ENCODE data around the gene ECHDC3.

The ECHDC3 gene

GRCh38 chr10:11798845-11799735 lies 56.9 kb downstream of the ECHDC3 start:
- peak; percentile 20 for DNase-seq (ENCODE audit: low read depth, low spot score)
- no peak overlapping the region for H3K4me3 ChIP-seq (ENCODE audit: low read length)

GRCh38 chr10:11799736-11800080 lies 57.5 kb downstream of the ECHDC3 start:
- no peak overlapping the region for H3K4me3 ChIP-seq (ENCODE audit: low read length)

GRCh38 chr10:11804336-11804735 lies 62.2 kb downstream of the ECHDC3 start:
- no peak overlapping the region for H3K4me3 ChIP-seq (ENCODE audit: low read length)
- DNase-seq (ENCODE audit: low read depth, low spot score): no peak

More at GRCh38 chr10:11799736-11800080, 57.5 kb downstream of the ECHDC3 start:
- DNase-seq (ENCODE audit: low read depth, low spot score): no peak

GRCh38 chr10:11805792-11806191 lies 63.6 kb downstream of the ECHDC3 start:
- no peak overlapping the region for H3K4me3 ChIP-seq (ENCODE audit: low read length)
- DNase-seq (ENCODE audit: low read depth, low spot score): no peak

GRCh38 chr10:11806706-11807105 lies 64.5 kb downstream of the ECHDC3 start:
- no peak overlapping the region for H3K4me3 ChIP-seq (ENCODE audit: low read length)
- DNase-seq (ENCODE audit: low read depth, low spot score): no peak

GRCh38 chr10:11808808-11809207 lies 66.6 kb downstream of the ECHDC3 start:
- H3K4me3 ChIP-seq (ENCODE audit: low read length): no peak overlapping the region
- DNase-seq (ENCODE audit: low read depth, low spot score): no peak

GRCh38 chr10:11810313-11810766 lies 68.2 kb downstream of the ECHDC3 start:
- H3K4me3 ChIP-seq (ENCODE audit: low read length): no peak overlapping the region
- no peak for DNase-seq (ENCODE audit: low read depth, low spot score)

GRCh38 chr10:11810973-11811372 lies 68.8 kb downstream of the ECHDC3 start:
- no peak for DNase-seq (ENCODE audit: low read depth, low spot score)
- no peak overlapping the region for H3K4me3 ChIP-seq (ENCODE audit: low read length)

GRCh38 chr10:11813177-11813576 lies 71.0 kb downstream of the ECHDC3 start:
- no peak overlapping the region for H3K4me3 ChIP-seq (ENCODE audit: low read length)
- DNase-seq (ENCODE audit: low read depth, low spot score): no peak
